Muscle layer of colon (tissue), 2 donors: ENCODE measurements around the gene NGRN.
A peak's percentile ranks its signal among the peaks of the same experiment; 100 is the strongest.

Source experiments
- H3K27ac ChIP-seq: one replicate; pipeline ENCODE4 v1.7.0; 2013; ENCODE audit warnings: low read depth, mild to moderate bottlenecking, low read length, moderate library complexity
- H3K27me3 ChIP-seq, 2 donors: one replicate each; pipeline ENCODE4 v1.7.0; 2013; ENCODE audit warnings: low read length in 2 of 2, mild to moderate bottlenecking in 2 of 2; ENCODE audit not compliant: insufficient read depth in 2 of 2, control insufficient read depth in 1 of 2
- H3K36me3 ChIP-seq: one replicate; pipeline ENCODE4 v1.7.0; 2013; ENCODE audit warnings: mild to moderate bottlenecking, low read length; ENCODE audit not compliant: insufficient read depth
- H3K4me1 ChIP-seq: one replicate; pipeline ENCODE4 v1.7.0; 2013; ENCODE audit warnings: mild to moderate bottlenecking, low read length; ENCODE audit not compliant: insufficient read depth
- H3K4me3 ChIP-seq, 2 donors: one replicate each; pipeline ENCODE4 v1.7.0; 2013; ENCODE audit warnings: low read length in 2 of 2, low read depth in 1 of 2, mild to moderate bottlenecking in 1 of 2, moderate library complexity in 1 of 2
- H3K9ac ChIP-seq: one replicate; pipeline ENCODE4 v1.7.0; 2013; ENCODE audit warnings: low read length
- H3K9me3 ChIP-seq: one replicate; pipeline ENCODE4 v1.7.0; 2013; ENCODE audit warnings: mild to moderate bottlenecking, low read length
- donor health status: abdominal sarcoma.
- donor health status: Adenocarcinoma of cecum.

Gene NGRN

GRCh38 chr15:90227816-90228772 is 37.4 kb upstream of the NGRN start:
- Histone ChIP-seq H3K4me1 (peaks cover 52% of the 10 kb centered on the region), H3K27me3 (no peaks in the 10 kb centered on the region), H3K36me3 (peaks cover 67% of the 10 kb centered on the region), H3K4me3 (no peak overlapping the region), H3K9me3 (no peaks in the 10 kb centered on the region), H3K9ac (no peak overlapping the region), H3K27ac (peak overlapping the region; percentile 73)

GRCh38 chr15:90228960-90229359 is 36.5 kb upstream of the NGRN start:
- H3K27ac ChIP-seq: peak overlapping the region; percentile 73
- H3K36me3 ChIP-seq: peaks cover 58% of the 10 kb centered on the region
- peaks cover 53% of the 10 kb centered on the region for H3K4me1 ChIP-seq

GRCh38 chr15:90230071-90230494 is 35.4 kb upstream of the NGRN start:
- H3K9me3 ChIP-seq: no peaks in the 10 kb centered on the region
- peaks cover 47% of the 10 kb centered on the region for H3K36me3 ChIP-seq
- no peaks in the 10 kb centered on the region for H3K27me3 ChIP-seq
- H3K27ac ChIP-seq: no peak overlapping the region
- peaks cover 61% of the 10 kb centered on the region for H3K4me1 ChIP-seq
- no peak overlapping the region for H3K4me3 ChIP-seq
- no peak overlapping the region for H3K9ac ChIP-seq

More at GRCh38 chr15:90228960-90229359, 36.5 kb upstream of the NGRN start:
- Histone ChIP-seq H3K27me3 (no peaks in the 10 kb centered on the region), H3K9me3 (no peaks in the 10 kb centered on the region), H3K4me3 (no peak overlapping the region), H3K9ac (no peak overlapping the region)

GRCh38 chr15:90230610-90231009 is 34.9 kb upstream of the NGRN start:
- Histone ChIP-seq H3K9me3 (no peaks in the 10 kb centered on the region), H3K27me3 (no peaks in the 10 kb centered on the region), H3K4me3 (no peak overlapping the region), H3K36me3 (peaks cover 42% of the 10 kb centered on the region), H3K27ac (peak overlapping the region; percentile 21), H3K9ac (no peak overlapping the region), H3K4me1 (peaks cover 62% of the 10 kb centered on the region)

- peaks cover 62% of the 10 kb centered on the region for H3K4me1 ChIP-seq
- H3K4me3 ChIP-seq: no peak overlapping the region
- peak overlapping the region; percentile 21 for H3K27ac ChIP-seq
- peaks cover 38% of the 10 kb centered on the region for H3K36me3 ChIP-seq
- no peak overlapping the region for H3K9ac ChIP-seq
- no peaks in the 10 kb centered on the region for H3K27me3 ChIP-seq
- no peaks in the 10 kb centered on the region for H3K9me3 ChIP-seq
Observed at GRCh38 chr15:90231028-90232017, 34.1 kb upstream of the NGRN start.

GRCh38 chr15:90232196-90232595 is 33.3 kb upstream of the NGRN start:
- Histone ChIP-seq H3K36me3 (peaks cover 35% of the 10 kb centered on the region), H3K27me3 (no peaks in the 10 kb centered on the region), H3K27ac (no peak overlapping the region), H3K9ac (no peak overlapping the region), H3K9me3 (no peaks in the 10 kb centered on the region), H3K4me1 (peaks cover 62% of the 10 kb centered on the region), H3K4me3 (peak overlapping the region in 1 of 2 donors; percentile 84)

GRCh38 chr15:90232941-90233386 is 32.5 kb upstream of the NGRN start:
- Histone ChIP-seq H3K36me3 (peaks cover 33% of the 10 kb centered on the region), H3K4me1 (peaks cover 61% of the 10 kb centered on the region), H3K27me3 (no peaks in the 10 kb centered on the region), H3K4me3 (peak overlapping the region; percentile 53 to 84), H3K9me3 (no peaks in the 10 kb centered on the region), H3K27ac (peak overlapping the region; percentile 59), H3K9ac (peak overlapping the region; percentile 84)

- Histone ChIP-seq H3K27ac (peak within 1 kb of the TSS; percentile 79), H3K27me3 (no peaks in the 10 kb centered on the region), H3K9me3 (no peaks in the 10 kb centered on the region), H3K4me3 (peak within 1 kb of the TSS; percentile 63 to 84), H3K4me1 (peaks cover 56% of the 10 kb centered on the region), H3K36me3 (peaks cover 34% of the 10 kb centered on the region), H3K9ac (peak within 1 kb of the TSS; percentile 84)
Observed at GRCh38 chr15:90233387-90234095, 31.9 kb upstream of the NGRN start, which contains the start of gene CIB1. TSS of gene CIB1 (minus strand) at chr15:90233941. CDS start at chr15:90233885, 56 bp downstream.

- Histone ChIP-seq H3K36me3 (peaks cover 31% of the 10 kb centered on the region), H3K4me3 (peak within 1 kb of the TSS; percentile 63 to 84), H3K4me1 (peaks cover 48% of the 10 kb centered on the region), H3K9ac (peak within 1 kb of the TSS; percentile 84), H3K27ac (peak within 1 kb of the TSS; percentile 79), H3K9me3 (no peaks in the 10 kb centered on the region), H3K27me3 (no peaks in the 10 kb centered on the region)
Observed at GRCh38 chr15:90234096-90234988, 31.1 kb upstream of the NGRN start, which contains the start of gene GDPGP1. TSS of gene GDPGP1 (plus strand) at chr15:90234209. CDS start at chr15:90240909, 6,700 bp downstream.

- Histone ChIP-seq H3K36me3 (peaks cover 15% of the 10 kb centered on the region), H3K4me1 (peaks cover 8% of the 10 kb centered on the region), H3K27ac (no peak overlapping the region)
Observed at GRCh38 chr15:90239371-90239770, 26.1 kb upstream of the NGRN start.

More at GRCh38 chr15:90239371-90239770, 26.1 kb upstream of the NGRN start:
- Histone ChIP-seq H3K9ac (no peak overlapping the region), H3K4me3 (no peak overlapping the region), H3K9me3 (no peaks in the 10 kb centered on the region), H3K27me3 (no peaks in the 10 kb centered on the region)
